ENCODE results near the gene SPINK4.

Gene SPINK4

DNA sequence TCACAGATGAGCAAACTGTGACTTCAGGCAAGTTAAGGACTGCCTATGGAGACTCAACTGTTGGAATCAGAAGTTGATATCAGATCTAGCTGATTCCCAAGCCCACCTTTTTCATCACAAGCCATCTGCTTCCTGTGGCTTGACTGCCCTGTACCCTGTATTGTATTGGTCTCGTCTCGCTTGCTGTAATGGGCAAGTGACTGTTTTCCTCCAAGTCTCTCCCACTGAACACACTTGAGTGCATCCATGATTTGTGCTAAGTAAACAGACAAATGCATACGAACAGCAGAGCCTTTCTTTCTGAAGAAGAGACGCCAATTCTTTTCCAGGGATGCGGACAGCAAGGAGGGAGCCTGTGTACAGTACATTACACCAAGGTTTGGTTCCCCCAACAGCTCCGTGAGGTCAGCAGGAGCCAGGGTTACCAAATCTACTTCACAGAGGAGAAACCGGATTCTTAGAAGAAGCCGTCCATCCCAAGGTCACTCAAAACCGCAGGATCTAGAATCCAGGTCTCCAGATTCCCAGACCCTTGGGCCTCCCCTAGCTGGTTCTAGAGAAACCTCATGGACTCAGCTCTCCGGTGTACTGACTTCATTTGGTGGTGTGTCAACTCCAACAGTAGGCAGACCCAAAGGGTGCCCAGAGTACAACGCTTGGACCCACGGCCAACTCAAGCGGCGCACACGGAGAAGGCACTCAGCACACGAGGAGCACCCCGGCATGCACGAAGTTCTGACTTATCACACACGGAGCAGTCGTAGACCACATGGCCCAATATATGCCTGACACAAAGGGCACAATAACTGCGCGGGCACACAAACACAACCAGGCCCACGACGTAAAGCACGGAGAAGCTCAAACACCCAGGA is 23.4 kb downstream of the SPINK4 start:
- no peak for DNase-seq

DNA sequence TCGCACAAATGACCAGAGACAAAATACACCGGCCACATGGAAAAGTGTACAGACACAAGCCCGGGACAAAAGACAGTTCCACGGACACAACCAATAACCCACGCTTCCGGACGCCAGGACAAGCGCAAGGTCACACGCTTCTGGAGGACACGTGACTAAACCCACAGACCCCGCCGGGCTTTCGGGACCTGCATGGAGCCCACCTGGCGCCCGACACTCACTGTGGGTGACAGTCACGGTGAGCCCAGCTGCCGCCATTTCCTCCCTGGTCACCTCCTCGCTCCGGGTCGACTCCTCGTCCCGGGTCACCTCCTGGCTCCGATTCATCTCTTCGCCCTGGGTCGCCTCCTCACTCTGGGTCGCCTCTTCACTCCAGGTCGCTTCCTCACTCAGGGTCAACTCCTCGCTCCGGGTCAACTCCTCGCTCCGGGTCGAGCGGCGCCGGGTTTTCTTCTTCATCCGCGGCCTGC is 24.1 kb downstream of the SPINK4 start:
- peak; percentile 28 for DNase-seq

DNA sequence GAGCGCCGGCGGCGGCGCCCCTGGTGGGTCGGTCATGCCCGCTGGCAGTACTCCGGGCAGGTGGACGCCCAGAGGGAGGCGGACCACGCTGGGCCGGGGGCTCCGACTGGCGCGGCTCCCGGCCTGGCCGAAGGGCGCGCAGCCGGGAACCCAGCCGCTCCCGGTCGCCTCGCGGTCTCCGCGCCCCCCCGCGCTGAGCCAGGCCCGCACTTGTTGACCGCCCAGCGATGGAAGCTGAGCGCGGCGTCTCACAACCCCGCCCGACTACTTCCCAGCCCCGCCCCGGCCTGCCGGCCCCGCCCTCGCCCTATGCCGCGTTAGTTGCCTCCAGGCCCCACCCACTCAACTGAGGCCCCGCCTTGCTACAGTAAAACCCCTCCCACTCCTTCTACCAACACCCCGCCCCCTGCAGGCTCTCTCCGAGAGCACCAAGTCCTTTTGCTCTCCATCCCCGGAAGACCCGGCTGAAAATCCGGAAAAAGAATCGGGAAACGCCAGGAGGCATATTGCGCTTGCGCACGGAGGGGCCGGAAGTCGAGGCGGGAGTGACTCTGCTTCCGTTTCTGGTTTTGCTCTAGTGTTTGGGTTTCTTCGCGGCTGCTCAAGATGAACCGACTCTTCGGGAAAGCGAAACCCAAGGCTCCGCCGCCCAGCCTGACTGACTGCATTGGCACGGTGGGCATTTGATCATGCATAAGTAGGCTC is 24.7 kb downstream of the SPINK4 start, which contains the start of the genes BAG1 and CHMP5:
Gene BAG1 (minus strand): TSS at position 236 of the 705 bp plus-strand sequence.
Gene CHMP5 (plus strand): TSS at position 577 of the 705 bp plus-strand sequence. CDS start 30 bp downstream, at position 607.
- peak; percentile 98 for DNase-seq

DNA sequence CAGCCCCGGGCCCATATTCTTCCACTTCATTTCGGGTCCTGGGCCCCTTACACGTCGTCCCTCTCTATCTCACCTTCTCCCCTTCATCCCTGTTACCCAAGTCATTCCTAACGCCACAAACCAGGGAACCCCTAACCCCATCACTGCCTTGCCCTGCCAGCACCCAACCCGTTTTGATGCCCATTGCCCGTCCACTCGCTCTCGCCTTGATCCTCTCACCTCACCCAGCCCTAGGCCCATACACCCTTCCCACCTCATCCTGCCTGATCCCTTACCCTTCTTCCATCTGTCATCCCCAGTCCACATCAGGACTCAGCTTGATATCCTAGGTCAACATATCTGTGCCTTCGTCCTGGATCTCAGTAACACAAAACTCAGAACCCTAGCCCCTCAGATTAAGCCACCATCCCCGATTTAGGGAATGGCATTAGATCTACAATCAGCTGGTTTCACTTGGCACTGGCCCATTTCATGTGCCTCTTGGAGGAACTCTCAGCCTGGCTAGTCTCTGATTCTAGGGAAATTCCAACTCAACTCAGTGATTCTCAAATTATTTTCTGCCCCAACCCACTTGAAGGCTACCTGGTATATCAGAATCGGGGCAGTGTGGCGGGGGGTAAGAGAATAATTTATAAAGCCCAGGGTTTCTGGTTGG is 25.4 kb downstream of the SPINK4 start:
- no peak for DNase-seq

DNA sequence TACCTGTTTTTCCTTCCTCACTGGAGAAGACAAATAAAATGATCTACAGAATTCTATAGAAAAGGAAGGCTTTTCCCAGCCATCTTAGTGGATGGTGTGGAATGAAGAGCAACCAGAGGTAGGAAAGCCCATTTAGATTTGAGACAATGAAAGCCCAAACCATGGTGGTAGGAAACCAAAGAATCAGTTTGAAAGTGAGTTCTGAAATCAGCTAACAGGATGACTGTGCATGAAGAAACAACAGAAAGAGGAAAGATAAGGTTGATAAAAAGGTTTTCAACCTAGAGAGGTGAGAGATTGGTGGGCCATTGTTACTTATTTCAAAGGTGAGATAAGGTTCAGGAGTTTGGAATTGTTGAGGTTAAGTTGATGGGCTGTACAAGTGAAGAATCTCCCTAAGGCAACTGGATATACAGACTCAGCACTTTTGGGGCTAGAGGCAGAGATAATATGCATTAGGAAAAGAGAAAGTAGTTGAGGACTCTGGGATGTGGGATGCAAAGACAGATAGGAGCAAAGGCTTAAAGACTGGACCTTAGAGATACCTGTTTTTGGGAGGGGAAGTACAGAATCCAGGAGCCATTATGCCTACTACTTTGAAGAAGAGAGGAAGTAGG is 27.3 kb downstream of the SPINK4 start:
- DNase-seq = no peak

DNA sequence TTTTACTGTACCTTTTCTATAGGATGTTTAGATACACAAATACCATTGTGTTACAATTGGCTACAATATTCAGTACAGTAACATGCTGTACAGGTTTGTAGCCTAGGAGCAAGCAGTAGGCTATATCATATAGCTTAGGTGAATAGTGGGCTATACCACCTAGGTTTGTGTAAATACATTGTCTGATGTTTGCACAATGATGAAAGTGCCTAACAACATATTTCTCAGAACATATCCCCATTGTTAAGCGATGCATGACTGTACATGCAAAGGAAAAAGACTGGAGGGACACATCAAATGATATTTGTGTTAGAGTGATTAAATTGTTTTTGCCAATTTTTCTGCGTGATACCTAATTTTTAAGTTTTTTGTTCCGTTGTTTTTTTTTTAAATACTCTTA is 30.2 kb downstream of the SPINK4 start:
- DNase-seq = no peak

DNA sequence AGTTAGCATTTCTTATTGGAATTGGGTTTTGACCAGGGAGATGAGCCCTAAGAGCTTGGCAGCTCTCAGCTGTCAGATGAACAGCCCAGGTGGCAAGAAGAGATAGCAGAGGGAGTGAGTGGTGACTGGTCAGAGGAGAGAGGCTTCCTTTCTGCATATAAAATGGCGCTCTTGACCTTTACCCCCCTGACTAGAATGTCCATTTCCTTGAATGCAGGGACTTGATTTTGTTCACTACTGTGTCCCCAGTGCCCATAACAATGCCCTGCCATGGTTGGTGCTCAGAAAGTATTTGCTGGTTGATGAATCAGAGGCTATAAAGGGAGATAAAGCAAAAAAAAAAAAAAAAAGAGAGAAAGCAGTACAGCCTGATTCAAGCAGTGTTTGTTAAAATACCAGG is 32.1 kb downstream of the SPINK4 start:
- no peak for DNase-seq

DNA sequence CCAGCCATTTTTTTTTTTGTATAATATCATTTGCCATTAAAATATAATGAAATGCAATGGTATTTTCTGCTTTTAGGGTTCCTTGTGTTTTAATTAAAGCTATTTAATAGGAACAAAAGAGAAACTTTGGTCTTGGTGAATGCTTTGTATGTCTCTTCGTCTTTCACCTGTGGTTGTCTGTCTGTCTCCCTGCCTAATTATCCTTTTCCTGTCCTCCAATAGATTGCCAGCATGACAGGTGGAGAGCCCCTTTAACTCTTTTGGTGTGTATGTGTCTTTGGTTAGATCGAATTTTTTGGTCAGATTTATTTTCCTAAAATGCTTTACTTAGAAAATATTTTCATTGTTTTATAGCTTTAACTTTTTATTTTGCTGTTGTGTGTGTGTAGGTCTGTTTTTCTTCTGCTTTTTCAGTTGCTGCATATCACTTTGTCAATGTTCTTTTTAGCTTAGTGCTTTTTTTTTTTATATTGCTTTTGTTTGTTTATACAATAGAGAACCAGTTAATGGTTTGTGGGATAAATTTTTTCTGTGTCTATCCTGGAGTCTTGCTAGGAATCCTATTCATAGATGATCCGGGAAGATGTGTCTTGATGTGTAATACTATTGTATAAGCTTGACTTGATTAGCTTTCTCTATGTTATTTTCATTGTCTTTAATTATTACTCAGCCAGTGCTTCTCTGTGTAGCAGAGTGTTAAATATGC is 33.5 kb downstream of the SPINK4 start:
- DNase-seq = no peak

DNA sequence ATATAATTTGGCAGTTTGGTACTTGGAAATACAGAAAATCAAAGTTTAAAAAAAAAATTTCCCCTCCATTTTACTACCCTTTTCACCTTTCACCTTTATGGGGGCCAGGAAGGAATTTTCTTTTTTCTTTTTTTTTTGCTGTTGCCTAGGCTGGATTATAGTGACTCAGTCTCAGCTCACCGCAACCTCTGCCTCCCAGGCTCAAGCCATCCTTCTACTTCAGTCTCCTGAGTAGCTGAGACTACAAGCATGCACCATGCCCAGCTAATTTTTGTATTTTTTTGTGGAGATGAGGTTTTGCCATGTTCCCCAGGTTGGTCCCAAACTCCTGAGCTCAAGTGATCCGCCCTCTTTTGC is 34.0 kb downstream of the SPINK4 start:
- no peak for DNase-seq

DNA sequence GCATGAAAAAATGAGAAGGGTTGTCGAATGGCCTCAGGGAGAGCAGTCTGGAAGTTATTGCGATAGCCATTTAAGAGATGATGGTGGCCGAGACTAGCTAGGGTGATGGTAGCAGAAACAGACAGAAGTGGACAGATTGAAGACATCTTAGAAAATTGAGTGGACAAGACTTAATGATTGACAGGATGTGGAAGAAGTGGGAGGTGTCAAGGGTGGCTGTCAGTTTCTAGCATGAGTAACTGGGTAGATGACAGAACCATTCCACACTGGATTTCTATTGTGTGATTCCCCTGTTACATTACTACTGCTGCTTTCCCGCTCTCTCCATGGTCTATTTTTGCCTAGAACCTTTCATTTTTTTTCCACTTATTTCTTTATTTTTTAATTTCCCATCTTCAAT is 37.5 kb downstream of the SPINK4 start:
- no peak for DNase-seq

DNA sequence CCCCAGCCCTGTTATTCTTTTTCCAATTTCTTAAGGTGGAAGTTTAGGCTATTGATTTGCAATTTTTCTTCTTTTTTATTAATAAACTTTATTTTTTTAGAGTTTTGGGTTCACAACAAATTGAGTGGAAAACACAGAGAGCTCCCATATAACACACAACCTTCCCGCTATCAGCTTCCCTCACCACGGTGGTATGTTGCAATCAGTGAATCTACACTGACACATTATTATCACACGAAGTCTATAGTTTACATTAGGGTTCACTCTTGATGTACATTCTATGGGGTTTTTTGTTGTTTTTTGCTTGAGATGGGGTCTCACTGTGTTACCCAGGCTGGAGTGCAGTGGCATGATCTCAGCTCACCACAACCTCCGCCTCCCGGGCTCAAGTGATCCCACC is 45.5 kb downstream of the SPINK4 start:
- no peak for DNase-seq

DNA sequence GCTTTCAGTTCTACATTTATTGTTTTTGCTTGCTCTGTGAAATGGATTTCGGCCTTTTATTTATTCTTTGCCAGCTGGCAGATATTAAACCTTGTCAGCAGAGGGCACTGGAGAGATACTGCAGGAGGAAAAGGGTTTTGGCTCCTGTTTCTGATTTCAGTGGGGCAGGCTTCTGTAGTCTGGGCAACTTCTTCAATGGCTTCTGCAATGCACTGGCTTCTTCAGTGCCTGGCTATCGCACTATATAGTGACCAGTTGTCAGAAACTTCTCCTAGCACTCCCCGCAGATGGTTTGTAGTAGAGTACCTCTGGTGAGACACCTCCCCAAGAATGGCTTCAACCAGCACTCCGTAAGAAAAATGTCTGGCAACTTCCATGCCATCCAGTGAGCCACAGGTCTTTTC is 47.1 kb downstream of the SPINK4 start:
- DNase-seq = peak; percentile 43

DNA sequence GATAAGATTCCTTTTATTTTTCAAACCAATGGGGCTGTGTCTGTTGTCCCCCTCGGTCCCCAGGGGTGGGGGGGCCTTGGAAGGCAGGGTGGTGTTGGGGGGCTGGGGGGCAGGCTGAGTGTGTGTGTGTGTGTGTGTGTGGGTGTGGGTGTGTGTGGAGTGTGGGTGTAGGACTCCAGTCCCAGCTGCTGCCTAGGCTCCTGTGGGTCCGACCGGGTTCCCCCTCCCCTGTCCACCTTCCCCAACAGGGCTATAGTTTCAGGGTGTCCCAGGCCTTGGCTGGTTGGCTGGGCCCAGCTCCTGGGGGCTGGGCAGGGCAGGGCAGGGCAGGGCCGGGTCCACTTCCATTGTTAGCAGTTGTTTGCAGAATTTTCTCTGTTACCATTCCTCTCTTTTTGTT is 48.3 kb downstream of the SPINK4 start:
- no peak for DNase-seq

DNA sequence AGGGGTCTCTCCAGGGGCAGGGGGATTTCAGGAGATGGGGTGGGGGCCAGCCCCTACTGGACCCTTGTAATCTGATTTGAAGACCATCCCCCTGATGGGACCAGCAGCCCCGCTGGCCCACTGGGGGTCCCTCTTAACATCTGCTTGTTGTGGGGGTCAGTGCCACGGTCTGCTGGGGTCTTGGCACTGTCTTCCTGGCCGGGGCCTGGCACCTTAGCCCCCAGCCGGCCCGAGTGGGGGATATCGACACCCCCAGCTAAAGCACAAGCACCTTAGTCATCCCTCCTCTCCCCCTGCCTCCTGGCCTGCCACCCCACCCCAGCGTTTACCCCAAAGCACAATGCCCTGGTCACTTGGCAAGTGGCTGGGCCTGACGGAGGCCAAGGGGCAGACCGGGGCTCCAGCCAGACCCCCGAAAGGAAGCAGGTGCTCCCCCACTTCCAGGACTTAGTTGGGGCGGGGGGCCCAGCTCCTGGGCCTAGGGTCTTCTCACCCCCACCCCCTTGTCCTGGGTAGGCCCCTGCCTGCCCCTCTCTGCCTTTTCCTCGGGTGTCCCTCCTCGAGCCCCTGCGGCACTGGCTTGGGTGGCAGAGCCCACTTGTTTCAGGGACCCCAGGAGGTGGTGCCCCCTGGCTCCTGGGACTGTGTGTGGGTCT is 49.0 kb downstream of the SPINK4 start:
- no peak for DNase-seq

DNA sequence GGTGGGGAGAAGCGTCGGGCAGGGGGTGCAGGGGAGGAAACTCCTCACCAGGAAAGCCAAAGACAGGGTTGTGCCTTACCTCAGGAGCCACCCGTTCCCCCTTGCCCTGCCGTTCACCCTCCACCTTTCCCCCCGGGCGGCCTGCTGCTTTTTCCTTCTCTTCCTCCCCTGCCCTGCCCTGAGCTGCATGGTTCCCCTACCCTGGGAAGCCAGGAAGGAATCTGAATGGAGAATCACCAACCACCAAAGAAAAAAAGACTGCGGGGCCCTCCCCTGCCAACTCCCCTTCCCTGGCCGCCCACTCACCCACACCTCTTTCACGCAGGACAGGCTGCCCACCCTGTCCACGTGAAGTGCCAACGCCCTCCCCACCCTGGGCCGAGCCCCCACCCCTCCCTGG is 49.5 kb downstream of the SPINK4 start:
- no peak for DNase-seq

DNA sequence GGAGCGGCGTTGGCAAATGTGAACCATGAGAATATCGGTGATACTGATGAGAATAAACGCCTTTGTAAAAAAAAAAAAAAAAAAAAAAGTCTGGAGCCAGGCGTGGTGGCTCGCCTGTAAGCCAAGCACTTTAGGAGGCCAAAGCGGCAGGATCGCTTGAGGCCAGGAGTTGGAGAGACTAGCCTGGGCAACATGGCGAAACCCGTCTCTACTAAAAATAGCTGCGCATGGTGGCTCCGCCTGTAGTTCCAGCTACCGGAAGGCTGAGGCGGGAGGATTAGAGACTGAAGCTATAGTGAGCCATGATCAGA is 49.9 kb downstream of the SPINK4 start:
- DNase-seq = no peak

DNA sequence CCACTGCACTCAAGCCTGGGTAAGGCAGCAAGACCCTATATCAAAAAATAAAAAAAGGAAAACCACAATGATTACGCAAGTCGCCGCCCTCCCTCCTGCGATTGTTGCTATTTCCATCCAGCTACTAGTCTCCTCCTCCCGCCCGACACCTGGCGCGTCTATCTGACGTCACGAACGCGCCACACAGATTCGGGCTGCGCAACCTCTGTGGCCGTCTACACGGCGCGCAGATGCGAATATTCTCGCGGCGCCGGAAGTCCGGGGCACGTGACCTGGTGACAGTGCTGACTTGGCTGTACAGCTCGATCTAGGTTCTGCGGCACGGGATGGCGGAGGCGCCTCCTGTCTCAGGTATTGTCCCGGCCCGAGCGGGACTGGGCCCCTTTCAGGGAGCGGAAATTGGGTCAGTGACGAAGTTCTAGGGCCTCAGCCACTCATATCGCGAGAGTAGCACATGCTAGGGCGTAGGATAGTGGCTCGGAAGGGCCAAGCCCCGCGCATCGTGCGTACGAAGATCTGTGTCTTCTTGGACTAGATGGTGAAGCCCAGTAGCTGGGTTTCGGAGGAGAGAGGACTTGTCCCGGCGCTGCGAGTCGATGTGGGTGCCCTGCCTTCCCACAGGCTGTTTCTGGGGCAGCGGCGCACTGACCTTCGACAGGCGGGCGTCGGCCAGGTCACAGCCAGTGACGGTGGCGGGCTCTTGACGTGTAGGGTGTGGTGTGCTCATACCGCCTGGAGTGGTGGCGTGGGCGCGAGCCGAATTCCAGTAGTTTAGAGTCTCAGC is 50.5 kb downstream of the SPINK4 start, which contains the start of gene NFX1:
Gene NFX1 (plus strand): TSS at position 270 of the 784 bp plus-strand sequence. CDS start 57 bp downstream, at position 327.
- peak; percentile 99 for DNase-seq

DNA sequence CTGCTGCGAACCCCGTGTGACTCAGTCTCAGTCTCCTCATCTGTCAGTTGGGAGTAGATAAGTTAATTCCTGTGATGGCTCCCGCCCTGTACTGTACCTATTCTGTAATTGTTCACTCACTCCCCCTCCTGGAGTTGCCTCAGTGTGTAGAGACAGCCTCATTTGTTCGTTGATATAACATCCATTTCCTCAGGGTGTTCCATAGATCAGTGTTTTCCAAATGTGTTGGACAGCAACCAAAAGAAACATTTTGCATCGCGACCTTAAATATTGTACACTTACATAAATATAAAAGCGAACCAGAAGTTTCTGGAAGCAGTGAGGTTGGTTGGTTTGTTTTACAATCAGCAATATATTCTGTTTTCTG is 51.0 kb downstream of the SPINK4 start:
- DNase-seq = no peak

DNA sequence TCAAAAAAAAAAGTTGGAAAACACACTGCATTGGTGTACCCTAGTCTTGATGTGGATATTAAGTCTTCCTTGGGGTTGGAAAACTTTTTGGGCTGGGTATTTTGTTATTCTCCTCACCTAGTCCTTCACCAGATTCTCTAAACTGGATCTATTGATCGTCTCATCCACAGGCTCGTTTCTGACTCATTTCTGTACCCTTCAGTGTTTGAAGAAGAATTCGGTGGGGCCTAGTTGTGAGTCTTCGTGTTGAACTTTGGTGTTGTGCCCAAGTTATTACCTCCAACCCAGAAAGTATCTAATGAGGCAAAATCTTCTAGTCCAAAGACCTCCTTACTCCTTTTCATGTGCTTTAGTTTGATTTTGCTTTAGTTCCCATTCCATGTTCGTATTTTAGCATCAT is 51.9 kb downstream of the SPINK4 start:
- DNase-seq = no peak

DNA sequence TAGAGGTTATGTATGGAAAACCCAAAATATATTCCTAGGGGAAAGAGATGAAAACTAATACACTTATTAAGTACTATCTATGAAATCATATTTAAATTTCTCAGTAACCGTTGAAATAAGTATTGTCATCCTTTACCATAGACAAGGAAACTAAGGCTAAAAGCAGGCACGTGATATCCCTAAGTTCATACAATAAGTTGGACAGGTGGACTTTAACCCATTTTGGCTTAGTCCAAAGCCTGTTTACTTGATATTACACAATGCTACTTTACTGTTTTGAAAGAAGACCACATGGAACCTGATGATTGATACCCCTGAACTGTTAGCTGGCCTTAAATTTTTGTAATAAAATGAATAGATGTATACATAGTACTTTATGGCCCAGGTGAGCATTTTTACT is 53.8 kb downstream of the SPINK4 start:
- DNase-seq = no peak

Data from effector CD4-positive, alpha-beta T cell (primary cell).